Panc1 (cell line): Measurements from ENCODE around the gene MAML1. TPM values are rescaled to one million over a fixed set of nuclear protein-coding genes. Genes with fewer than 3 reads are reported as not detected.

Source experiments
- ATAC-seq: fragments of 200-7000 bp; cut with Tn5 transposase; 2 replicates; pipeline ENCODE4 v1.9.1; 2020; ENCODE audit warnings: mild to moderate bottlenecking, moderate library complexity
- BruUV-seq: library from RNA; stranded (reverse); fragments of 400-500 nt; replicated peaks from 2 replicates; lab custom pipeline; 2021; lab: Mats Ljungman, UMichigan
- CTCF ChIA-PET: fragments of 300-600 bp; sonication (Branson Sonifier 250); formaldehyde crosslinking; loops from one replicate; lab custom pipeline; 2022; ENCODE audit warnings: antibody characterized with exemption; lab: Charles Lee
- POLR2A ChIA-PET: fragments of 300-600 bp; sonication (Branson Sonifier 250); formaldehyde crosslinking; loops from one replicate; lab custom pipeline; 2022; ENCODE audit warnings: antibody characterized with exemption; lab: Charles Lee
- DNase-seq: peaks from one replicate; pipeline ENCODE4 v3.0.0-alpha.2; 2010; ENCODE audit warnings: low read depth, low spot score
- H3K27ac ChIP-seq: 2 replicates; pipeline ENCODE4 v1.5.1; 2011; ENCODE audit warnings: mild to moderate bottlenecking, low read length, inconsistent platforms
- H3K27me3 ChIP-seq: fragments of 200-500 bp; sonication (Bioruptor generic); 2 replicates; pipeline ENCODE4 v1.6.0; 2014; ENCODE audit warnings: low read length, inconsistent platforms; ENCODE audit not compliant: control insufficient read depth, insufficient read depth
- H3K36me3 ChIP-seq: fragments of 200-500 bp; sonication (Bioruptor generic); 2 replicates; pipeline ENCODE4 v1.5.1; 2014; ENCODE audit warnings: inconsistent platforms, mild to moderate bottlenecking, low read length, moderate library complexity; ENCODE audit not compliant: control insufficient read depth, insufficient read depth
- H3K4me1 ChIP-seq: 2 replicates; pipeline ENCODE4 v1.5.1; 2011; ENCODE audit warnings: inconsistent platforms, mild to moderate bottlenecking, low read length, moderate library complexity; ENCODE audit not compliant: control insufficient read depth, insufficient read depth
- H3K4me3 ChIP-seq, 2 experiments: 2 replicates each; pipeline ENCODE4 v1.5.1; 2011 to 2012; ENCODE audit warnings: low read depth in 2 of 2, low read length in 2 of 2, mild to moderate bottlenecking in 2 of 2, inconsistent platforms in 1 of 2, moderate library complexity in 1 of 2
- H3K9me3 ChIP-seq: fragments of 200-500 bp; sonication (Bioruptor generic); 2 replicates; pipeline ENCODE4 v1.5.1; 2014; ENCODE audit warnings: low read depth, mild to moderate bottlenecking, inconsistent platforms, low read length, moderate library complexity; ENCODE audit not compliant: control insufficient read depth, insufficient read depth
- POLR2AphosphoS5 ChIP-seq: IDR thresholded peaks from 2 replicates; pipeline ENCODE4 v1.6.1; 2012; ENCODE audit warnings: mild to moderate bottlenecking, low read depth, low read length, moderate library complexity
- SIN3A ChIP-seq: IDR thresholded peaks from 2 replicates; pipeline ENCODE4 v1.6.1; 2012; ENCODE audit warnings: low read depth, mild to moderate bottlenecking, low read length, moderate library complexity, borderline replicate concordance; ENCODE audit not compliant: insufficient read depth
- TCF7L2 ChIP-seq: IDR thresholded peaks from 2 replicates; pipeline ENCODE4 v1.6.1; 2011; ENCODE audit warnings: mild to moderate bottlenecking, low read depth, low read length, inconsistent platforms
- in situ Hi-C: cut with HindIII; loops from 2 replicates; pipeline ENCODE4 v1.10.0; 2016; ENCODE audit warnings: low sequenced_read_pairs, low pct_unique_long_range_greater_than_20kb
- intact Hi-C: fragments of 100-400 bp; cut with micrococcal nuclease; formaldehyde crosslinking; loops from one replicate; pipeline ENCODE4 v1.10.0; 2022; ENCODE audit not compliant: unreplicated experiment
- total RNA-seq: library from RNA; stranded (reverse); gene quantifications from one replicate; pipeline ENCODE4 v1.2.1, GENCODE V29; 2021; ENCODE audit not compliant: unreplicated experiment
- TF ChIP-seq, protein P1 (sequence below): fragments of 450-650 bp; IDR thresholded peaks from 2 replicates; pipeline ENCODE4 v1.5.1; 2017; ENCODE audit warnings: mild to moderate bottlenecking
- TF ChIP-seq, protein P2 (sequence below), 2 experiments: IDR thresholded peaks; 2 replicates each; pipeline ENCODE4 v1.6.1; 2011 to 2012; ENCODE audit warnings: low read depth in 2 of 2, control low read depth in 1 of 2, low read length in 1 of 2, mild to moderate bottlenecking in 1 of 2, moderate library complexity in 1 of 2; ENCODE audit not compliant: insufficient read depth in 1 of 2

MAML1 gene
- total RNA-seq, 1 experiment from 2014 or later: 31.3 TPM

DNA sequence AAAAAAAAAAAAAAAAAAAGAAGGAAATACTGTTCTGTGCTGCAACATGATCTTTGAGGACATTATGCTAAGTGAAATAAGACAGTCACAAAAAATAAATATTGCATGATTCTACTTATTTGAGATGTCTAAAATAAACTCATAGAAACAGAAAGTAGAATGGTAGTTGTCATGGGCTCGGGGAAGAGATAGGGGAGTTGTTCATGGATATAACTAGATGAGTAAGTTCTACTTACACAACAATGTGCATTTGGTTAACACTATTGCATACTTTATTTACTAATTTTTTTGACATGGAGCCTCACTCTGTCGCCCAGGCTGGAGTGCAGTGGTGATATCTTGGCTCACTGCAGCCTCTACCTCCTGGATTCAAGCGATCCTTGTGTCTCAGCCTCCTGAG is 15.2 kb downstream of the MAML1 start:
- Histone ChIP-seq H3K9me3 (no peaks in the 10 kb centered on the region), H3K4me1 (no peaks in the 10 kb centered on the region), H3K36me3 (no peaks in the 10 kb centered on the region), H3K4me3 (no peak overlapping the region), H3K27me3 (no peaks in the 10 kb centered on the region), H3K27ac (no peak overlapping the region)
- BruUV-seq: no TSS peak
- ChIA-PET POLR2A (no interaction called here), CTCF (no interaction called here)
- intact Hi-C loops: no loop called here
- ATAC-seq (no peak), DNase-seq (no peak)
- in situ Hi-C loops: no loop called here
- TF ChIP-seq POLR2AphosphoS5 (no peak), TCF7L2 (no peak), SIN3A (no peak)
- TF ChIP-seq, protein P1, sequence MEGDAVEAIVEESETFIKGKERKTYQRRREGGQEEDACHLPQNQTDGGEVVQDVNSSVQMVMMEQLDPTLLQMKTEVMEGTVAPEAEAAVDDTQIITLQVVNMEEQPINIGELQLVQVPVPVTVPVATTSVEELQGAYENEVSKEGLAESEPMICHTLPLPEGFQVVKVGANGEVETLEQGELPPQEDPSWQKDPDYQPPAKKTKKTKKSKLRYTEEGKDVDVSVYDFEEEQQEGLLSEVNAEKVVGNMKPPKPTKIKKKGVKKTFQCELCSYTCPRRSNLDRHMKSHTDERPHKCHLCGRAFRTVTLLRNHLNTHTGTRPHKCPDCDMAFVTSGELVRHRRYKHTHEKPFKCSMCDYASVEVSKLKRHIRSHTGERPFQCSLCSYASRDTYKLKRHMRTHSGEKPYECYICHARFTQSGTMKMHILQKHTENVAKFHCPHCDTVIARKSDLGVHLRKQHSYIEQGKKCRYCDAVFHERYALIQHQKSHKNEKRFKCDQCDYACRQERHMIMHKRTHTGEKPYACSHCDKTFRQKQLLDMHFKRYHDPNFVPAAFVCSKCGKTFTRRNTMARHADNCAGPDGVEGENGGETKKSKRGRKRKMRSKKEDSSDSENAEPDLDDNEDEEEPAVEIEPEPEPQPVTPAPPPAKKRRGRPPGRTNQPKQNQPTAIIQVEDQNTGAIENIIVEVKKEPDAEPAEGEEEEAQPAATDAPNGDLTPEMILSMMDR: no peak
- TF ChIP-seq, protein P2, sequence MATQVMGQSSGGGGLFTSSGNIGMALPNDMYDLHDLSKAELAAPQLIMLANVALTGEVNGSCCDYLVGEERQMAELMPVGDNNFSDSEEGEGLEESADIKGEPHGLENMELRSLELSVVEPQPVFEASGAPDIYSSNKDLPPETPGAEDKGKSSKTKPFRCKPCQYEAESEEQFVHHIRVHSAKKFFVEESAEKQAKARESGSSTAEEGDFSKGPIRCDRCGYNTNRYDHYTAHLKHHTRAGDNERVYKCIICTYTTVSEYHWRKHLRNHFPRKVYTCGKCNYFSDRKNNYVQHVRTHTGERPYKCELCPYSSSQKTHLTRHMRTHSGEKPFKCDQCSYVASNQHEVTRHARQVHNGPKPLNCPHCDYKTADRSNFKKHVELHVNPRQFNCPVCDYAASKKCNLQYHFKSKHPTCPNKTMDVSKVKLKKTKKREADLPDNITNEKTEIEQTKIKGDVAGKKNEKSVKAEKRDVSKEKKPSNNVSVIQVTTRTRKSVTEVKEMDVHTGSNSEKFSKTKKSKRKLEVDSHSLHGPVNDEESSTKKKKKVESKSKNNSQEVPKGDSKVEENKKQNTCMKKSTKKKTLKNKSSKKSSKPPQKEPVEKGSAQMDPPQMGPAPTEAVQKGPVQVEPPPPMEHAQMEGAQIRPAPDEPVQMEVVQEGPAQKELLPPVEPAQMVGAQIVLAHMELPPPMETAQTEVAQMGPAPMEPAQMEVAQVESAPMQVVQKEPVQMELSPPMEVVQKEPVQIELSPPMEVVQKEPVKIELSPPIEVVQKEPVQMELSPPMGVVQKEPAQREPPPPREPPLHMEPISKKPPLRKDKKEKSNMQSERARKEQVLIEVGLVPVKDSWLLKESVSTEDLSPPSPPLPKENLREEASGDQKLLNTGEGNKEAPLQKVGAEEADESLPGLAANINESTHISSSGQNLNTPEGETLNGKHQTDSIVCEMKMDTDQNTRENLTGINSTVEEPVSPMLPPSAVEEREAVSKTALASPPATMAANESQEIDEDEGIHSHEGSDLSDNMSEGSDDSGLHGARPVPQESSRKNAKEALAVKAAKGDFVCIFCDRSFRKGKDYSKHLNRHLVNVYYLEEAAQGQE (IDR thresholded peaks at IDR 0.05; ENCODE audit: insufficient read depth in 1 of 2, low read depth in 2 of 2, low read length in 1 of 2): no peak

DNA sequence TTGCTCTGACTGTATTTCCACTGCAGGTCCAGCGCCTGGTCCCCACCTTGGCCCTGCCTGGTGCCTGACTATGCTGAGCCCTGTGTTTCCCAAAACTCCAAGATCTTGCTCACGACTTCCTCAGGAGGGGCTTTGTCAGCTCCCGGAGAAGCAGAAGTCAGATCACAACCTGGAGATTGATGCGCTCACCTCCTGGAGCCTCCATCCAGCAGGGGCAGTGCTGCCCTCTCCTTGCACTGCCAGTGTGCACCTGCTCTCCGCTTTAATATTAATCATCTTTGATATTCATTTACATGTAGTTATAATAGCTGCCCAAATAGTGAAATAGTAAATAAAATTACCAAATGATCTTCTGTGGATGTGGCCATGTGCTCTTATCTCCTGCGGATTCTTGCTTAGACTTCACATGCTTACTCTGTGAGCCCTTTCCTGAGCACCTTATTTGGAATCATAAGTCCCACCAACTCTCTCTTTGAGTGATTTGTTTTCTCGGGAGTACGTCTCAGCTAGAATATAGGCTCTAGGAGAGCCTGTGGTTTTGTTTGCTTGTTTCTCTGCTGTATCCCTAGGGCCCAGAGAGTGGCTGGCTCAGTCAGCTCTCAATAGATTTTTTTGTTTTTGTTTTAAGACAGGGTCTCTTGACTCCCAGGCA is 17.4 kb downstream of the MAML1 start:
- in situ Hi-C loops (no loop called here), intact Hi-C loops (no loop called here)
- Histone ChIP-seq H3K4me1 (peaks cover 6% of the 10 kb centered on the region; the same call in 1 of the 2 replicates), H3K27ac (no peak overlapping the region), H3K27me3 (no peaks in the 10 kb centered on the region), H3K36me3 (no peaks in the 10 kb centered on the region), H3K4me3 (no peak overlapping the region), H3K9me3 (no peaks in the 10 kb centered on the region)
- ChIA-PET CTCF (interaction anchor here (1.1 kb wide), 1 partner anchor 19 kb away, joined by 10 read pairs; no protein-coding TSS in a partner anchor), POLR2A (no interaction called here)
- ATAC-seq: peak; percentile 62
- DNase-seq: no peak
- TF ChIP-seq, protein P1: no peak
- TF ChIP-seq SIN3A (no peak), TCF7L2 (no peak), POLR2AphosphoS5 (no peak)
- TF ChIP-seq, protein P2 (IDR thresholded peaks at IDR 0.05; ENCODE audit: insufficient read depth in 1 of 2, low read depth in 2 of 2, low read length in 1 of 2): no peak
- no TSS peak for BruUV-seq
